ENCODE results near the gene SLC19A1.

DNA sequence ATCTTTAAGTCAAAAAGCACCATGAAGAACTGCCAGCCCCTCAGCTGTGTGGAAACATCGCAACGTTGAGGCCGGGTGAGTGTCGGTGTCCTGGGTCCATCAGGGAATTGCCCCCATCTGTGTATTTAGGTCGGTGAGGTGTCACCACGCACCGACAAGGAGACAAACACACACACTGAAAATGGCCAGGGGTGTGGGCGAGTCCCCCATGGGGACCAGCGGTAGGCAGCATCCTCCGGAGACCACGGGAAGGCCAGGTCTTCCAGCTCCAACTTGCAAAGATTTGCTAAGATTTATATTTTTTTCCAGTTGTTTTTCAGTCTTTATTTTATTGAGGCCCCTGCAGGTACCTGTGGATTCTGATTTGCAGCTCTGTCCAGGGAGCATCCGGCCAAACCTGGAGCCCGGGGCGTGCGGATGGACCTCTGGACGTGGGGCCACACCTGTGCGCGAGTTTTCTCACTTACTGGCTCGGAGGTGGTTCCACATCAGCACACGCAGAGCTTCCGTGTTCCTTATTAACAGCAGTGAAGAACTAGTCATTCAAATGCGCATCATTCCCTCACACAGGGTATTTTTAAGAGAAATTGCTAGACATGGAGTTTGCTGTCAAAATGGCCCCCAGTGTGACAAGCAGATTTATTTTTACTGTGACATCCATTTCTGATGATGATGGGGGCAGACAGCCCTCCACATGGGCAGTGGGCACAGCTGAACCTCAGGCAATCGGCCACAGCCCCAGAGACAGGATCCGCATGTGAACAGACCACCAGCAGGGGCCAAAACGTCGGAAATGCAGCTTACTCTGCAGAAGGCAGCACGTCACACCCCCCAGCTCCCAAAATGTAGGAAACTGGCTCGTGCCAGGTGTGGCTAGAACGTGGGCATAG lies 17.2 kb upstream of the SLC19A1 start:
- TF ChIP-seq CTCF (IDR thresholded peaks at IDR 0.05) (no peak), POLR2A (IDR thresholded peaks at IDR 0.05) (no peak)

Data from tibial nerve (tissue), 3 donors.